ENCODE measurements around the gene SLC24A3.

SLC24A3 gene

GRCh38 chr20:19283490-19284025 lies 71.1 kb downstream of the SLC24A3 start:
- Histone ChIP-seq H3K4me3 (no peak overlapping the region), H3K27ac (0 out of 2 replicates have a peak overlapping the region, but pooled peaks have one; percentile 59), H3K9ac (ENCODE audit: insufficient read length) (no peak overlapping the region), H3K9me3 (ENCODE audit: low read depth, low read length) (no peaks in the 10 kb centered on the region), H3K36me3 (ENCODE audit: insufficient read depth, low read length) (peaks cover 18% of the 10 kb centered on the region)
- TF ChIP-seq POLR2AphosphoS5 (IDR thresholded peaks at IDR 0.05; ENCODE audit: borderline replicate concordance, low read depth, low read length) (no peak), FOXP2 (optimal IDR thresholded peaks at IDR 0.05; ENCODE audit: control extremely low read depth, extremely low read length, insufficient read depth) (no peak), EZH2 (IDR thresholded peaks at IDR 0.05) (no peak)
- no peak for DNase-seq (ENCODE audit: low read depth, low spot score)

DNA sequence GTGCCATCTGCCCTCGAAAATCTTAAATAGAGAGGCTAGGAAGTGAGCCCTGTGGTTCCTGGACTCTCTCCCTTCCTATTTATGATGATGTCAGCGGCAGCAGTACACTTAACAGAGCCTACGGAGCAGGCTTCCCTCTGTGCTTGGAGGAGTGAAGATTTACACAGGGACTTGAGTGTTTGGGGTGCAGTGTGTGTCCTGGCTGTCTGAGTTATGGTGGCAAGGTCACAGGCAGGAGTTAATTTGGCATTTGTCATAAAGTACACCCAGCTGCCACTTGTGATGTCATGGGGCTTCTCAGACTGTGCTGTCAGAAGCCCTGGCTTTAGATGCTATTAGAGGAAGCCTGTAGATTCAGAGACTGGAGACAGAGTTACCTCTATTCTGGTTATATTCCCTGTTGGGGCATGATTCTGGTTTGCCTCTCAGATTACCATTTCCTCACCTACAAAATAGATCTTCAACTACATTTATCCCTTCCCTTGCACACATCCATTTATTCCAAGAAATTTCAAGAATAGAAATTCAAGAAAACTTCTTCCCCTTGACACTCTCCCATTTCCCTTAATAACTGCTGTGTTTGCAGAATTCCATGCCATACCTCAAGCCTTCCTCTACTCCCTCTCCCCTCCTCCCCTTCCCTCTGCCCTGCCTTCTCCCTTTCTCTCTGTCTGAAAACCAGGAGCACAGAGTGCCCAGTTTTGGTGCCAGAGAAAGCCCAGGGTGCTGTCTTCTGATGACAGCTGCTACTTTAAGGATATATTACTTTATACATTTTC lies 72.1 kb downstream of the SLC24A3 start:
- Histone ChIP-seq H3K9ac (ENCODE audit: insufficient read length) (no peak overlapping the region), H3K36me3 (ENCODE audit: insufficient read depth, low read length) (peaks cover 18% of the 10 kb centered on the region), H3K4me3 (no peak overlapping the region), H3K9me3 (ENCODE audit: low read depth, low read length) (no peaks in the 10 kb centered on the region), H3K27ac (peak overlapping the region; percentile 59; the same call in 1 of the 2 replicates)
- no peak for TF ChIP-seq FOXP2 (optimal IDR thresholded peaks at IDR 0.05; ENCODE audit: control extremely low read depth, extremely low read length, insufficient read depth)
- no peak for DNase-seq (ENCODE audit: low read depth, low spot score)

GRCh38 chr20:19285436-19285835 lies 73.0 kb downstream of the SLC24A3 start:
- H3K27ac ChIP-seq, result no peak overlapping the region
- no peak for DNase-seq (ENCODE audit: low read depth, low spot score)
- TF ChIP-seq EZH2 (IDR thresholded peaks at IDR 0.05) (no peak), POLR2AphosphoS5 (IDR thresholded peaks at IDR 0.05; ENCODE audit: borderline replicate concordance, low read depth, low read length) (no peak), FOXP2 (optimal IDR thresholded peaks at IDR 0.05; ENCODE audit: control extremely low read depth, extremely low read length, insufficient read depth) (no peak)
- H3K9me3 ChIP-seq (ENCODE audit: low read depth, low read length), result no peaks in the 10 kb centered on the region
- no peak overlapping the region for H3K9ac ChIP-seq (ENCODE audit: insufficient read length)
- peaks cover 18% of the 10 kb centered on the region for H3K36me3 ChIP-seq (ENCODE audit: insufficient read depth, low read length)
- H3K4me3 ChIP-seq, result no peak overlapping the region

- peak overlapping the region; percentile 55 for H3K27ac ChIP-seq
- TF ChIP-seq POLR2AphosphoS5 (IDR thresholded peaks at IDR 0.05; ENCODE audit: borderline replicate concordance, low read depth, low read length), result no peak
- TF ChIP-seq FOXP2 (optimal IDR thresholded peaks at IDR 0.05; ENCODE audit: control extremely low read depth, extremely low read length, insufficient read depth), result no peak
- TF ChIP-seq EZH2 (IDR thresholded peaks at IDR 0.05), result no peak
- no peak for DNase-seq (ENCODE audit: low read depth, low spot score)
Observed at GRCh38 chr20:19288061-19288460, 75.6 kb downstream of the SLC24A3 start.

DNA sequence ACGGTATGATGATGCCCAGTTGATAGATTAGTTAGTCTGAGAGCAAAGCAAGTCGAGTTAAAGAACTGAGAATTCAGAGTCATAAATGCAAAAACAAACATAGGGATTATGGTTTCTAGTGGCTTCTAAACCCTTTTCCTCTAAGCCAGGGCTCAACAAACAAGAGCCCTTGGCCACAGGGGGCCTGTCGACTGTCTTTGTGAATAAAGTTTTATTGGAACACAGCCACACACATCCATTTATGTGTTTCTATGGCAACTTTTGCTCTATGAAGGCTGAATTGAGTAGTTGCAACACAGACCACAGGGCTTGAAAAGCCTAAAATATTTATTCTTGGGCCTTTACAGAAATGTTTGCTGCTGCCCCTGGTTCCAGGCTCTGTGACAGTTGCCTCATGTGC lies 76.2 kb downstream of the SLC24A3 start:
- H3K27ac ChIP-seq, result peak overlapping the region; percentile 55
- no peak overlapping the region for H3K4me3 ChIP-seq

More at GRCh38 chr20:19288061-19288460, 75.6 kb downstream of the SLC24A3 start:
- Histone ChIP-seq H3K9me3 (ENCODE audit: low read depth, low read length) (no peaks in the 10 kb centered on the region), H3K9ac (ENCODE audit: insufficient read length) (no peak overlapping the region), H3K36me3 (ENCODE audit: insufficient read depth, low read length) (peaks cover 4% of the 10 kb centered on the region), H3K4me3 (no peak overlapping the region)

GRCh38 chr20:19289451-19289850 lies 77.0 kb downstream of the SLC24A3 start:
- TF ChIP-seq EZH2 (IDR thresholded peaks at IDR 0.05) (no peak), POLR2AphosphoS5 (IDR thresholded peaks at IDR 0.05; ENCODE audit: borderline replicate concordance, low read depth, low read length) (no peak), FOXP2 (optimal IDR thresholded peaks at IDR 0.05; ENCODE audit: control extremely low read depth, extremely low read length, insufficient read depth) (no peak)
- Histone ChIP-seq H3K9ac (ENCODE audit: insufficient read length) (no peak overlapping the region), H3K9me3 (ENCODE audit: low read depth, low read length) (no peaks in the 10 kb centered on the region), H3K36me3 (ENCODE audit: insufficient read depth, low read length) (peaks cover 4% of the 10 kb centered on the region), H3K27ac (no peak overlapping the region), H3K4me3 (no peak overlapping the region)
- DNase-seq (ENCODE audit: low read depth, low spot score), result no peak

More for the DNA sequence above, 76.2 kb downstream of the SLC24A3 start:
- TF ChIP-seq POLR2AphosphoS5 (IDR thresholded peaks at IDR 0.05; ENCODE audit: borderline replicate concordance, low read depth, low read length), result no peak
- no peak for TF ChIP-seq EZH2 (IDR thresholded peaks at IDR 0.05)
- no peak for TF ChIP-seq FOXP2 (optimal IDR thresholded peaks at IDR 0.05; ENCODE audit: control extremely low read depth, extremely low read length, insufficient read depth)
- Histone ChIP-seq H3K9ac (ENCODE audit: insufficient read length) (no peak overlapping the region), H3K36me3 (ENCODE audit: insufficient read depth, low read length) (peaks cover 4% of the 10 kb centered on the region), H3K9me3 (ENCODE audit: low read depth, low read length) (no peaks in the 10 kb centered on the region)
- DNase-seq (ENCODE audit: low read depth, low spot score), result no peak

DNA sequence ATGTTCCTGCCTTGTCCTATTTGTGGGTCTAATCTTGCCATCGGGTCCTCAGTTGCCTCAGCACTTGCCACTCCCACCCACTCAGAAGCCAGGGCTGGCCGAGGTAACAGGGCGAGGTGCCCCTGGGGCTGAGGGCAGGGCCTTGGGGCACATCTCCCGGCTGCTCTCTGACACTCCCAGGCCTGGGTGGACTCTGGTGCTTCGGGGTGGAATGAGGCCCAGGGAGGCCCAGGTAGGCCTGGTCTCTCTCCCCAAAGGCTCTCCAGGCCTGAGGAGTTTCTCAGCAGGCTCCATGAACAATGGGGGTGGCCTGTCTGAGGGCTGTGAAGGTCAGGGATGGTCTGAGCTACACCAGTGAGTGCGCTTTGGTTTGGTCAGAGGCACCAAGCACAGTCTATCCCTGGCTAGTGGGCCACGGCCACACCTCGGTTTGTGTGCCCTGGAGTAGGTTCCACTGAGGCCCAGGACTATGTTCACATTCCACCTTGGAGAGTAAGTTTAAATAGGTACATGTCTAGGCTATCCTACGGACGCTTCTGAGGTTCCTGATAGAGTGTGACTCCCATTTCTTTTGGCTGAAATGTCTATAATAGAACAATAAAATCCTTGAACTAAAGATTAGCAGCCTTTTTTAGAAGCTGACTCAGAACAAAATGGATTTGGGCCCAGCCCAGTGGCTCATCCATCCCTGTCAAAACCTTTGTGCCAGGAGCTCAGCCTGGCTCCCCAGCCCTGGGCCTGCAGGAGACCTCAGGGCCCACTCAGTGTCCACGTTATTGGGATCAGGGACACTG lies 78.8 kb downstream of the SLC24A3 start:
- Histone ChIP-seq H3K36me3 (ENCODE audit: insufficient read depth, low read length) (peaks cover under 1% of the 10 kb centered on the region), H3K9me3 (ENCODE audit: low read depth, low read length) (no peaks in the 10 kb centered on the region), H3K4me3 (no peak overlapping the region), H3K9ac (ENCODE audit: insufficient read length) (no peak overlapping the region), H3K27ac (no peak overlapping the region)
- TF ChIP-seq POLR2AphosphoS5 (IDR thresholded peaks at IDR 0.05; ENCODE audit: borderline replicate concordance, low read depth, low read length) (no peak), FOXP2 (optimal IDR thresholded peaks at IDR 0.05; ENCODE audit: control extremely low read depth, extremely low read length, insufficient read depth) (no peak), EZH2 (IDR thresholded peaks at IDR 0.05) (no peak)
- DNase-seq (ENCODE audit: low read depth, low spot score), result no peak

DNA sequence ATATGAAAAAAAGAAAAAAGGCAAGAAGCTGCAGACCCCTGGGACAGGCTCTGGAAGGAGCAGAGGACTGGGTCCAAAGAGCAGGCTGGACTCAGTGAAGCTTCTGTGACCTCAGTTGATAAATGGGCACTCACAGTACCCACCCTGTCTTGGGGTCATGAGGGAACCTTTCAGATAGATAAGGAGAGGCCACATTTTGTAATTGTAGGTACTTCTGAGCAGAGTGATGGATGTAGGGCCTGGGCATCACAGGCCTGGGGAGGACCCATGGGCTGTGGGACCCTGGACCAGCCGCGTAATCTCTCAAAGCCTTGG lies 79.3 kb downstream of the SLC24A3 start:
- H3K9me3 ChIP-seq (ENCODE audit: low read depth, low read length), result no peaks in the 10 kb centered on the region
- no peak for DNase-seq (ENCODE audit: low read depth, low spot score)
- TF ChIP-seq FOXP2 (optimal IDR thresholded peaks at IDR 0.05; ENCODE audit: control extremely low read depth, extremely low read length, insufficient read depth) (no peak), POLR2AphosphoS5 (IDR thresholded peaks at IDR 0.05; ENCODE audit: borderline replicate concordance, low read depth, low read length) (no peak), EZH2 (IDR thresholded peaks at IDR 0.05) (no peak)
- no peaks in the 10 kb centered on the region; the same call in 1 of the 2 replicates for H3K36me3 ChIP-seq (ENCODE audit: insufficient read depth, low read length)
- no peak overlapping the region for H3K9ac ChIP-seq (ENCODE audit: insufficient read length)
- H3K4me3 ChIP-seq, result no peak overlapping the region
- no peak overlapping the region for H3K27ac ChIP-seq
